GM12865 (cell line): ENCODE results near the gene KIRREL3.
"Not testable (repeated sequence)": the region's sequence is repeated elsewhere in the genome, so short reads cannot be mapped to it uniquely, and the experiment has no call there.

Experiments
- DNase-seq: peaks from one replicate; pipeline ENCODE4 v3.0.0; 2010; ENCODE audit warnings: low read depth
- H3K4me3 ChIP-seq: 2 replicates; pipeline ENCODE4 v1.5.1; 2011; ENCODE audit warnings: mild to moderate bottlenecking, low read depth, low read length, control low read depth
- CTCF ChIP-seq: IDR thresholded peaks from 2 replicates; pipeline ENCODE4 v1.5.1; 2011; ENCODE audit warnings: low read length, control low read depth, low read depth, inconsistent platforms; ENCODE audit not compliant: insufficient read depth; ENCODE audit errors: missing control alignments

KIRREL3 gene

DNA sequence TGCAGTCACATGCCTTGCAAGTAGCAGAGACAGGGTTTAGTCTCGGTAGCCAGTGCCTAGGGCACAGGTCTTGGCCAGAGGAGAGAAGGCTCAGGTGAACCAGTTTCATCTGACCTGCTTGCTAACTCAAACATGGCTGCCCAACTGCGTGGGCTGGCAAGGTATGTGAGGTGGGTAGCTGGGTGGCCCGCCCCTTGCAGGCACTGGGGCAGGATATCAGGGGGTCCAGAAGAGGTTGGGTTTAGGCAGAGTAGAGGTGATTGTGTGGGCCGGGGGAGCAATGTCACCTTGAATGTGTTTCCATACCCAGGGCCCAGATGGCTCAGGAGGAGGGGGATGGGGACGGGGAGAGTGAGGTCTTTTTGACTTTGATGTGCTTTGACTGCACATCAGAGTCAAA lies 607.4 kb downstream of the KIRREL3 start:
- no peak for TF ChIP-seq CTCF
- DNase-seq: no peak
- H3K4me3 ChIP-seq: no peak overlapping the region

DNA sequence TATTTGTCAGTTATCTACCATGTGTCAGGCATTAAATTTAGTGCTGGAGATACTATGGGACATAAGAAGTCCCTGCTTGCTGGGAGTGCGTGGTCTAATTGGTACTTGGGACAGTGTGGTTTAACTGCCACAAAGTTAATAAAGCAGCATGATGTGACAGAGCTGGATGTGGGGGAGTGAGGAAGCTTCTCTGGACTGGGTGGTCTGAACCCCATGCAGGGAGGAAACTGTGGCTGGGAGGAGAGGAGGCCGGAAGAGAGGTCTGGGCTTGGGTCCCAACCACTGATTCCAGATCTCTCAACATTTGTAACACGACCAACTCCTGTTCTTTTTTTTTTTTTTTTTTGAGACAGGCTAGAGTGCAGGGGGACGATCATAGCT lies 607.9 kb downstream of the KIRREL3 start:
- no peak overlapping the region for H3K4me3 ChIP-seq
- no peak for TF ChIP-seq CTCF
- no peak for DNase-seq

GRCh38 chr11:126391970-126392632 lies 608.5 kb downstream of the KIRREL3 start:
- H3K4me3 ChIP-seq: no peak overlapping the region
- peak; percentile 39 for DNase-seq
- TF ChIP-seq CTCF: peak; percentile 9

DNA sequence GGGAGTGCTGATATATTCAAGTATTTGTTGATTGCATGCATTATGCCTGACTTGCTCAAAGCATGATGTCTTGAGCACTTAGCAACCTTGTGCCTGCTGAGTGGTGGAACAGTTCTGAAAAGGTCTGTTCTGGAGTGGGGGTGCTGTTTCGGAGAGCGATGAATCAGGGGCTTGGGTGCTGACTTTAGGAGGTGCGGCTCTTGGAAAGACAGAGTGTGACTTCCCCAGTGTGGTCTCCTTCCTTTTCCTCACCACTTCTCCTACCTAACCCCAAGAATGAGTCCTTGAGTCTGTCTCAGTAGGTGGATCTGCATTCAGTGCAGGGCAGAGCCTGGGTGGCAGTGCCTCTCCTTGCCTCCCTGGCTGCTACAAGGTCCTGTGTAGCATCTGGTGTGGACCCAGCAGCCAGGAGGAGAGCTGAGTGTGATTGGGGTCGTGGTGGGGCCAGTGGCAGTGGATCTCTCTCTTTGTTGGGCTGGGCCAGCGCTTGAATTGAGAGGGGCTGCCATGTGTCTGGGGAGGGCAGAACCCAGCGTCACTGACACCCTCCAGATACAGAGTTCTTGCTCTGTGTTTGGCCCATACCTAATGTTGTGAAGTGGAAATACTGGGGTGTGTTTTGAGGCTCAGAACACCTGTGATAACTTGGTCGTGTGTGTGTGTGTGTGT lies 609.1 kb downstream of the KIRREL3 start:
- DNase-seq: no peak
- TF ChIP-seq CTCF: no peak

DNA sequence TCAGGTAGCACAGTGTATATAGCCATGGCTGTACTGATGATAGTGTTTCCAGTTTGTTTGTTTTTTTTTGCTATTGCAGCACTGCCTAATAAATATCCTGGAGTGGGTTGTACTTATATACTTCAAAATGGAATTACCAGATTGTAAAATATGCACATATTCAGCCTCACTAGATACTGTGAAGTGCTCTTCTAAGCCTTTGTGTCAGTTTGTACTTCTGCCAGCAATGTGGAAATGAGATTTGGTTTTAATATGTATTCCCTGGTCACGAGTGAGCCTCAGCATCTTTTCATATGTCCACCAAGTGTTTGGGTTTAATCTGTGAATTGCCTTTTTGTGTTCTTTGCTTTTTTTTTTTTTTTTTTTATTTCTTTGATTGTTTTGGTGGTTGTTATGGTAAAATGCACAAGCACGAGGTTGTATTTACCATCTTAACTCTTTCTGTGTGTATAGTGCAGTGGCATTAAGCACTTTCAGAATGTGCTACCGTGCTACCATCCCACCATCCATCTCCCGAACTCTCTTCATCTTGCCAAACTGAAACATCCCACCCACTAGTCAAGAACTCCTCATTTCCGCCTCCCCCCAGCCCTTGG lies 610.2 kb downstream of the KIRREL3 start:
- no peak for DNase-seq
- no peak for TF ChIP-seq CTCF
- no peak overlapping the region for H3K4me3 ChIP-seq

More for the DNA sequence above, 609.1 kb downstream of the KIRREL3 start:
- H3K4me3 ChIP-seq: no peak overlapping the region

DNA sequence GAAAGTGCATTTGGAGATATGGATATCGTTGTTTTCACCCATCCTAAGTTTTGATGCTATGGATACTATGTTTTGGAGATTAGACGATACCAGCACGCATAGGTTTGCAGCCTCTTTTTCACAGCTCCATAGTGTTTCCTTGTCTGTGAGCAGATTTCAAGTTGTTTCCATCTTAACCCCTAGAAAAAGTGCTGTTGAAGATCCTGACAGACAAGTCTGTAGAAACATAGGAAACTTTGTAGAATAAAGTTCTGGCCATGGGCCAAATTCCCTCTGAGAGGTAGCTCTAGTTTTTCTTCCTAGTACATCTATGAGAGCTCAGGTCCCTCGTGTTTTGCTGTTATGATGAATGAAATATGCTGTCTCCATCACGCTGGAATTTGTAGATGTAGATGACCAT lies 612.7 kb downstream of the KIRREL3 start:
- H3K4me3 ChIP-seq: no peak overlapping the region
- no peak for TF ChIP-seq CTCF
- no peak for DNase-seq

DNA sequence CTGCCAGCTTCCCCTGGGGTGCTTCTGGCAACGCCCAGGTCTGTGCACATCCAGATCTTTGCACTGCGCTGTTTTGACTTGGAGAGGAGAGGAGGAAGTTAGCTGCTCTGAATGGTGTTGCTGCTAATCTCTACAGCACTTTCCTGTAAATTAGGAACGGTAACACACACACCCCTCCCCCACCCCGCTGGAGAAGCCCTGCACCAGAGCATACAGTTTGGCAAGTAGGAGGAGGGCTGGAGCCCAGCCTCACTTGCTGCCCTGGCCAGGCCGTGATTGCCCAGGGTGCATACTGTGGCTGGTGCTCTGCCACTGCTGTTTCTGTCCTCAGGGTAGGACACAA lies 613.9 kb downstream of the KIRREL3 start:
- DNase-seq, H3K4me3 ChIP-seq: not testable (repeated sequence)
